Ovary (tissue), 3 donors: ENCODE data around the gene LOXHD1.

Experiments used
- CTCF ChIP-seq, 3 donors: fragments of 450-650 bp in 2 of 3; fragments of 200-600 bp in 1 of 3; IDR thresholded peaks; one replicate each; pipeline versions ENCODE4 v1.5.1 to v1.8.0; 2016 to 2022; ENCODE audit warnings: antibody characterized with exemption in 3 of 3, mild to moderate bottlenecking in 1 of 3
- EP300 ChIP-seq: sonication (generic); formaldehyde crosslinking; IDR thresholded peaks from one replicate; pipeline ENCODE4 v1.6.1; 2017; ENCODE audit warnings: antibody characterized with exemption
- POLR2A ChIP-seq: fragments of 450-650 bp; IDR thresholded peaks from one replicate; pipeline ENCODE4 v1.6.1; 2017; ENCODE audit warnings: antibody characterized with exemption, mild to moderate bottlenecking, moderate library complexity
- donor health status: DM: no; HTN: no; CAD: no.

GRCh38 chr18:46591783-46592391 lies 65.1 kb downstream of the LOXHD1 start:
- TF ChIP-seq CTCF (IDR thresholded peaks at IDR 0.05) (no peak), POLR2A (no peak), EP300 (no peak)
